SH-SY5Y (cell line): ENCODE results near the gene ANKRD13C.

Experiments used
- GATA2 ChIP-seq: IDR thresholded peaks from 2 replicates; pipeline ENCODE4 v1.6.1; 2011; ENCODE audit warnings: mild to moderate bottlenecking, low read depth, low read length
- GATA3 ChIP-seq: IDR thresholded peaks from 2 replicates; pipeline ENCODE4 v1.6.1; 2011; ENCODE audit warnings: low read depth, mild to moderate bottlenecking, low read length, moderate library complexity

The ANKRD13C gene

GRCh38 chr1:70364439-70364838 lies 9.9 kb upstream of the ANKRD13C start:
- TF ChIP-seq GATA3: no peak
- TF ChIP-seq GATA2: no peak

DNA sequence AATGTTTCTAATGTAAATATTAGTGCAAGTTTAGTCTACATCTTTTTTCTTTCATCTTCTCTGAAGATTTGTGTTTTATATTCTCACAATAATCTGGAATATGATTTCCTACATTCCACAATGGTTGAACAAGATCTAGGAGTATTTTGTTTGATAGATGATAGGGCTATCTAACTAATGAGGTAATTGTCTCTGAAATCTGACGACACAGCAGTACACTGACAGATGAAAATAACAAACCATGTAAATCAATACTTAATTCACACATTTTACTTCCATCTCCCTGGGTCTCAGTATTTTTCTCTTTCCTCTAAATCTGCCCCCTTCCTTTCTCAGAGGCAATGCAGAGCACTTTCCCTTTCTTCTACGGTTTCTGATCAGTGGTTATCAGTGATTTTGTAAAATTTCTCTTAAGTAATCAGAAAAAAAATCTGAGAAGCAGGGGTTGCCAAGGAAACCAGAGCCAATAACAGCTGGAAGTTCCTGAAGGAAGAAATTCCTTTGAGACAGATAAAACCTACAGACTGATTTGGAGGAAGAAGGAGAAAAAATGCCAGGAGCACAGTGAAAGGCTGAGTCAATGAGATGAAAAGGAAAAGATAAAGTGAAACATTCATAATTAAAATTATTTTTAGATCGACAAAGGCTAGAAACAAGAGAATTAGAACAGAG lies 7.3 kb upstream of the ANKRD13C start:
- TF ChIP-seq GATA3 (no peak), GATA2 (no peak)

GRCh38 chr1:70360321-70360720 lies 5.8 kb upstream of the ANKRD13C start:
- TF ChIP-seq GATA2 (no peak), GATA3 (no peak)

DNA sequence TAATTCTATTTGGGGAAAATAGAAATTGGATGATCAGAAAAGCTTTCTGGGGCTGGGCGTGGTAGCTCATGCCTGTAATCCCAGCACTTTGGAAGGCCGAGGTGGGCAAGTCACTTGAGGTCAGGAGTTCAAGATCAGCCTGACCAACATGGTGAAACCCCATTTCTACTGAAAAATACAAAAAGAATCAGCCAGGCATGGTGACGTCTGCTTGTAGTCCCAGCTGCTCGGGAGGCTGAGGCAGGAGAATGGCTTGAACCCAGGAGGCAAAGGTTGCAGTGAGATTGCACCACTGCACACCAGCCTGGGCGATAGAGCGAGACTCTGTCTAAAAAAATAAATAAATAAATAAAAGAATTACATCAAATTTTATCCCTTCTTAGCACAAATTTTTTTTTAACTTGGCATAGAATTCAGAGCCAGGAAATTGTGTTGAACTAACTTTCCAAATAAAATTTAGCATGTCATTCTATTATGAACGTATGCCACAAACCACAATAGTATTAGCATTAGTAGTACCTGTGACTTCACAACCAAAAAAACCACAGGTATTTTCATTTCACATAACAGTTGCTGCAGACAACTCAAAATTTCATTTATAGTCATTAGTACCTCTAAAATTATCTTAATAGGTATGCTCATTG lies 4.5 kb upstream of the ANKRD13C start:
- TF ChIP-seq GATA2 (no peak), GATA3 (no peak)

- TF ChIP-seq GATA3 (no peak), GATA2 (no peak)
Observed at GRCh38 chr1:70355920-70356319, 1.4 kb upstream of the ANKRD13C start.

DNA sequence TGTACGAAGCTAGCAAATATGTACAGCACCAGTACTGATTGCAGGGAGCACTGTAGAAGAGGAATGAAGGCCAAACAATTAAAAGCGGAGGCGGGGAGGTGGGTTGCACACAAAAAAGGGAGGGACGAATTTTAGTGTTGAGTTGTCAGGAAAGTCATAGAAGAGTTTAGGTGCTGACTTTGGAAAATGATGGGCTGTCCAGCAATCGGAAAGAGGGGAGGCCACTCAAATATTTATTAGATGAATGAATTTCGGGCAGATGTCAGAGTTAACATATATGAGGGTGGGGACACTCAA lies 537 bp upstream of the ANKRD13C start:
- no peak for TF ChIP-seq GATA3
- no peak for TF ChIP-seq GATA2

DNA sequence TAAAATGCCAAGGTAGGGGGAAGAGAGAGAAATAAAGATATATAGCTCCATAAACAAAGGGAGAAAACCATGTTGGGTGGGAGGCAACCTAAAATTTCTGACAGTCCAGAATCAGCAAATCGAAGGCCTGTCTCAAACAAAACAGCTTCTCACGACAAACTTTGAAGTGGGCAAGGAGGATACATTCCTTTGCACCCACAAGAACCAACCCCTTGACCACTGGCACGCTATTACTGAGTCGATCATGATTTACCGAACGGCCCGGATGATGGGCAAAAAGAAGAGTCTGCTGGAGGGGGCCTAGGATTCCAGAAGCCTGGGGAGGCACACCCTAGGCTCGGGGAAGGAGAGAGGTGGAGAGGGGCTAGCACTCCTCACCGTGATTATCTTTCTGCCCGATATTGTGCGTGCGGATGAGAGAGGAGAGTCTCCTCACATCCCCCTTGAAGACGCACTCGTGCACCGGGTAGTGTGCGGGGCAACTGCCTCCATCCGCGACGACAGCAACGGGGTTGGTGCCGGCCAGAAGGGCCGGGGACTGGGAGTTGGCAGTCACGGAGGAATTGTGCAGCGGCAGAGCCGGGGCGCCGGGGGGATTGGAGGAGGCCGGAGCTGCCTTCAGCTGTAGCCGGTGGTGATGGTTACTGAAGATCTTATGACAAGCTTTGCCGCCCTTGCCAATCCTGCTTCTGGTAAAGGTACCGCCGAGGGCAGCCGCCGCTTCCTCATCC lies 756 bp downstream of the ANKRD13C start:
- TF ChIP-seq GATA2 (no peak), GATA3 (no peak)

GRCh38 chr1:70353044-70353443 lies 1.5 kb downstream of the ANKRD13C start:
- TF ChIP-seq GATA2 (no peak), GATA3 (no peak)

DNA sequence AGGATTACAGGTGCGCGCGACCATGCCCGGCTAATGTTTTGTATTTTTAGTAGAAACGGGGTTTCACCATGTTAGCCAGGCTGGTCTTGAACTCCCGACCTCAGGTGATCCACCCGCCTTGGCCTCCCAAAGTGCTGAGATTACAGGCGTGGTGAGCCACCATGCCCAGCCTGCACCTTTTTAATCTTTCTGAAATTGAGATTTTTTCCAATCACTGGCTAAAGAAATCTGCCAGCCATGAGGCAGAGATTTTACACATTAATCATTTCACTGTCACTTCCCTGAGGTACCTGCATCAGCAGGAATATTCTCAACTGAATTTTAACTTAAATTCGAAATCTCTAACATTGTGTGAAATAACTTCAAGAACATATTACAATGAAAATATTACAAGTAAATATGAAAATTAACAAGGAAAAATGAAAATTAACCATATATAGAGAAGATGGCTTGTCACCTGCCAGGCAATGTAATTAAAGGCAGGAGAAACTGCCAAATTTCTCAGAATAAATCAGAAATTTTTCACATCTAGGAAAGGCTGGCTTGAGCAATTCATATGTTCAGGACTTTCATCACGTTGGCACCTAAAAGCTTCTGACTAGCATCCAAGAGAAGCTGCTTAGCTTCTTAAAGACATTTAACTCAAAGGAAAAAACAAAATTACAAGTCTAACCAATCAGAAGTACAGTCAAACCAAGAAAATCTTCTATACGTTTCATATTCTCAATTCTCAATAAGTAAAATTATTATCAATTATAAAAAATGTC lies 5.9 kb downstream of the ANKRD13C start:
- TF ChIP-seq GATA3 (no peak), GATA2 (no peak)

GRCh38 chr1:70336050-70336449 lies 18.5 kb downstream of the ANKRD13C start:
- TF ChIP-seq GATA3 (no peak), GATA2 (no peak)

DNA sequence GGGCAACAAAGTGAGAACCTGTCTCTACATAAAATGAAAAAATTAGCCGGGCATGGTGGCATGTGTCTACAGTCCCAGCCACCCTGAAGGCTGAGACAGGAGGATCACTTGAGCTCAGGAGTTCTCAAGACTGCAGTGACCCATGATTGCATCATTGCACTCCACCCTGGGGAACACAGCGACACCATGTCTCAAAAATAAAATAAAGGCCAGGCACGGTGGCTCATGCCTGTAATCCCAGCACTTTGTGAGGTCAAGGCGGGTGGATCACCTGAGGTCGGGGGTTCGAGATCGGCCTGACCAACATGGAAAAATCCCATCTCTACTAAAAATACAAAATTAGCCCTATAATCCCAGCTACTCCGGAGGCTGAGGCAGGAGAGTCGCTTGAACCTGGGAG lies 20.1 kb downstream of the ANKRD13C start:
- TF ChIP-seq GATA2: no peak

DNA sequence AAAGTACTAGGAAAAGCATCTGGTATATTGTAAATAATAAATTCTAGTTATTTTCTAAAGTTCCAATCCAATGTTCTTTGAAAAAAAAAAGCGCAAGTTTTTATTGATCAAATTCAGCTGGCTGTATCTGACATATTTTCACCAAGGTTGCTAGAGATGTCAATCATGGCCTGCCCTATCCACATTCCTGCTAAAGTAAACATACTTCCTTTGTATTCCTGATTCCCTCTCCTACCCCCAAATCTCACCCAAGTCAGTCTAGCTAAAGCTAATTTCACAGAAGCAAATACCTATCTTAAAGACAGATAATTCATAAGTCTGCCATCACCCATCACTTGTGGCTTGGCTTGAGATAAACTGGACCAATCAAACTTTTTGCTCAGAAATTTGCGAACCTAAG lies 21.3 kb downstream of the ANKRD13C start:
- TF ChIP-seq GATA2 (no peak), GATA3 (no peak)

DNA sequence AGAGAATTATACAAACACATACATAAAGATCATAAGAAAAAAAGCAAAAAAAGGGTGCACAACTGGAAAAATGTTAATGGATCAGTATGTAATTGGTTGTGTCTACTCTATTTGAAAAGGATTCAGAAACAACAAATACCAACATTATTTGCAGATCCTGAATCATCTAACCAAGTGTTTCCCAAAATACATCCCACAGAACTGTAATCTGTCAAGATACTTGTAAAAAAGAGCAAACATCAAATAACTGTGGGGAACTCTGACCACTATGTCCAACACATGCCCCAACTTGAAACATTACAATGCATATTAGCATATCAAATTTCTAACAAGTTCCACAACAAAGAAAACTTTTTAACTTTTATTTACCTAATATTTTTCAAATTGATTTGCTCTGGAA lies 22.6 kb downstream of the ANKRD13C start:
- TF ChIP-seq GATA2 (no peak), GATA3 (no peak)

GRCh38 chr1:70327306-70328076 lies 27.0 kb downstream of the ANKRD13C start:
- TF ChIP-seq GATA3: no peak
- TF ChIP-seq GATA2: no peak
